ENCODE data around the gene EMILIN3. TPM values are rescaled to one million over a fixed set of nuclear protein-coding genes. Genes with fewer than 3 reads are reported as not detected.

EMILIN3 gene
- total RNA-seq, 1 experiment from 2014 or later: 5.9 TPM

- no peak overlapping the region for H3K4me3 Mint-ChIP-seq
- H3K23me2 ChIP-seq (ENCODE audit: insufficient read length, low read depth, low read length, poor library complexity, severe bottlenecking): peaks cover 4% of the 10 kb centered on the region
These were observed 20.9 kb downstream of the EMILIN3 start for GRCh38 chr20:41345729-41346067.

More at GRCh38 chr20:41345729-41346067, 20.9 kb downstream of the EMILIN3 start:
- no peak overlapping the region for H3K18ac ChIP-seq (ENCODE audit: insufficient read length, low read depth, low read length)
- no peak overlapping the region for H2BK15ac ChIP-seq (ENCODE audit: low read depth, low read length)
- no peak overlapping the region for H3T11ph ChIP-seq (ENCODE audit: low read length)
- no peak overlapping the region for H2BK120ac ChIP-seq (ENCODE audit: low read depth, low read length, poor library complexity, severe bottlenecking)
- H3K27me3 ChIP-seq (ENCODE audit: insufficient read depth, low read length): no peaks in the 10 kb centered on the region
- no peak overlapping the region for H3K23ac ChIP-seq (ENCODE audit: insufficient read length, low read depth, low read length)
- no peak overlapping the region for H4K91ac ChIP-seq (ENCODE audit: insufficient read length, low read depth, low read length)
- H3K56ac ChIP-seq (ENCODE audit: insufficient read length, low read depth, low read length): no peak overlapping the region
- TF ChIP-seq, protein P1, sequence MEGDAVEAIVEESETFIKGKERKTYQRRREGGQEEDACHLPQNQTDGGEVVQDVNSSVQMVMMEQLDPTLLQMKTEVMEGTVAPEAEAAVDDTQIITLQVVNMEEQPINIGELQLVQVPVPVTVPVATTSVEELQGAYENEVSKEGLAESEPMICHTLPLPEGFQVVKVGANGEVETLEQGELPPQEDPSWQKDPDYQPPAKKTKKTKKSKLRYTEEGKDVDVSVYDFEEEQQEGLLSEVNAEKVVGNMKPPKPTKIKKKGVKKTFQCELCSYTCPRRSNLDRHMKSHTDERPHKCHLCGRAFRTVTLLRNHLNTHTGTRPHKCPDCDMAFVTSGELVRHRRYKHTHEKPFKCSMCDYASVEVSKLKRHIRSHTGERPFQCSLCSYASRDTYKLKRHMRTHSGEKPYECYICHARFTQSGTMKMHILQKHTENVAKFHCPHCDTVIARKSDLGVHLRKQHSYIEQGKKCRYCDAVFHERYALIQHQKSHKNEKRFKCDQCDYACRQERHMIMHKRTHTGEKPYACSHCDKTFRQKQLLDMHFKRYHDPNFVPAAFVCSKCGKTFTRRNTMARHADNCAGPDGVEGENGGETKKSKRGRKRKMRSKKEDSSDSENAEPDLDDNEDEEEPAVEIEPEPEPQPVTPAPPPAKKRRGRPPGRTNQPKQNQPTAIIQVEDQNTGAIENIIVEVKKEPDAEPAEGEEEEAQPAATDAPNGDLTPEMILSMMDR (conservative IDR thresholded peaks at IDR 0.05): no peak
- H2BK20ac ChIP-seq (ENCODE audit: low read depth, low read length, poor library complexity, severe bottlenecking): no peak overlapping the region
- no peaks in the 10 kb centered on the region for H3K4me1 ChIP-seq (ENCODE audit: insufficient read depth, low read length)
- no peak overlapping the region; the same call in 1 of the 2 replicates for H3K14ac ChIP-seq (ENCODE audit: insufficient read depth, low read length)
- H3K36me3 Mint-ChIP-seq (ENCODE audit: insufficient read depth in 1 of 3, low read depth in 3 of 3): no peaks in the 10 kb centered on the region
- H3K4me2 ChIP-seq (ENCODE audit: insufficient read depth, insufficient read length, low read length): no peak overlapping the region
- no peak overlapping the region for H2AK5ac ChIP-seq (ENCODE audit: insufficient read length, low read length)
- no peaks in the 10 kb centered on the region for H3K79me2 ChIP-seq (ENCODE audit: insufficient read depth, low read length)
- no peak overlapping the region for H2BK12ac ChIP-seq (ENCODE audit: insufficient read length, low read depth, low read length)
- no peak overlapping the region for H3K27ac Mint-ChIP-seq
- no peak overlapping the region for H2AFZ ChIP-seq (ENCODE audit: low read length)
- no peak overlapping the region for H4K5ac ChIP-seq (ENCODE audit: insufficient read length, low read depth, low read length)
- no peaks in the 10 kb centered on the region for H4K20me1 ChIP-seq (ENCODE audit: control insufficient read depth, insufficient read depth, insufficient read length)
- no peak overlapping the region for H3K4ac ChIP-seq (ENCODE audit: low read depth, low read length)
- no peak for DNase-seq
- no peaks in the 10 kb centered on the region; the same call in 1 of the 2 replicates for H3K27me3 Mint-ChIP-seq (ENCODE audit: low read depth)
- no peak overlapping the region for H4K8ac ChIP-seq (replicated peaks; ENCODE audit: insufficient read length, low read depth, low read length)
- WGBS (ENCODE audit: extremely low coverage, insufficient read length, low lambda C conversion rate): no CpG with 5 or more reads among the region's 17 CpGs
- H2BK5ac ChIP-seq (ENCODE audit: insufficient read length, low read length): no peak overlapping the region
- peaks cover 5 to 10% of the 10 kb centered on the region in 2 experiments; a peak in 3 of 4 replicates for H3K4me1 Mint-ChIP-seq
- no peak overlapping the region for H3K9ac ChIP-seq (ENCODE audit: extremely low read depth, insufficient read length, low read length)
- H3K79me1 ChIP-seq (ENCODE audit: insufficient read depth, low read depth, low read length, poor library complexity, severe bottlenecking): no peaks in the 10 kb centered on the region
- no peak overlapping the region for H3K27ac ChIP-seq (ENCODE audit: insufficient read length, low read depth, low read length)
- H3K9me3 ChIP-seq (ENCODE audit: control insufficient read depth, low read depth, low read length): no peaks in the 10 kb centered on the region
- H3K9me3 Mint-ChIP-seq: no peaks in the 10 kb centered on the region
